Sigmoid colon (tissue), 7 donors: ENCODE data around the gene LRRC28. TPM values are rescaled to one million over a fixed set of nuclear protein-coding genes. Genes with fewer than 3 reads are reported as not detected.

Source experiments
- DNase-seq: peaks from one replicate; pipeline ENCODE4 v3.0.0-alpha.2; 2019
- H3K27ac ChIP-seq, 4 donors: fragments of 200-600 bp; sonication (generic); one replicate each; pipeline ENCODE4 v1.5.1; 2016 to 2019; ENCODE audit warnings: mild to moderate bottlenecking in 1 of 4
- H3K27me3 ChIP-seq, 3 donors: fragments of 200-600 bp; sonication (generic); one replicate each; pipeline ENCODE4 v1.5.1; 2019; ENCODE audit warnings: mild to moderate bottlenecking in 1 of 3
- H3K36me3 ChIP-seq, 4 donors: fragments of 200-600 bp; sonication (generic); one replicate each; pipeline ENCODE4 v1.5.1; 2016 to 2019
- H3K4me1 ChIP-seq, 4 donors: fragments of 200-600 bp; sonication (generic); one replicate each; pipeline ENCODE4 v1.5.1; 2017 to 2019
- H3K4me3 ChIP-seq, 4 donors: fragments of 200-600 bp; sonication (generic); one replicate each; pipeline ENCODE4 v1.5.1; 2017 to 2019; ENCODE audit warnings: mild to moderate bottlenecking in 2 of 4, moderate library complexity in 1 of 4
- H3K9me3 ChIP-seq, 4 donors: fragments of 200-600 bp in 3 of 4; sonication (generic) in 3 of 4; one replicate each; pipeline versions ENCODE4 v1.5.1 to v1.6.1; 2013 to 2019
- EP300 ChIP-seq, 4 donors: sonication (generic); formaldehyde crosslinking; IDR thresholded peaks; one replicate each; pipeline ENCODE4 v1.6.1; 2017; ENCODE audit warnings: antibody characterized with exemption in 4 of 4
- POLR2A ChIP-seq, 2 donors: fragments of 450-650 bp; IDR thresholded peaks; one replicate each; pipeline ENCODE4 v1.6.1; 2016; ENCODE audit warnings: antibody characterized with exemption in 2 of 2, mild to moderate bottlenecking in 2 of 2, moderate library complexity in 2 of 2
- POLR2AphosphoS5 ChIP-seq, 4 donors: sonication (generic); formaldehyde crosslinking; IDR thresholded peaks; one replicate each; pipeline ENCODE4 v1.6.1; 2017; ENCODE audit warnings: antibody characterized with exemption in 4 of 4
- WGBS, 2 donors: extraction: QIAGEN DNeasy Blood & Tissue Kit; methylation state at CpG; one replicate each; pipeline ENCODE4 v1.1.7; 2013; 5-methylcytosine and 5-hydroxymethylcytosine counted together
- intact Hi-C: fragments of 100-400 bp; cut with DNase I; formaldehyde crosslinking; loops from one replicate; pipeline ENCODE4 v1.15.1; 2023
- polyA plus RNA-seq, 3 donors: library from polyadenylated mRNA; stranded (reverse); fragments of 200-250 nt; gene quantifications; one replicate each; pipeline ENCODE4 v1.2.3, GENCODE V29; 2013
- total RNA-seq, 4 donors: library from RNA; depleted of rRNA; stranded (reverse); fragments of >200 nt; gene quantifications; one replicate each; pipeline ENCODE4 v1.1.0, GENCODE V29; 2016
- TF ChIP-seq, protein P1 (sequence below), 4 experiments: fragments of 450-650 bp in 3 of 4; fragments of 200-600 bp in 1 of 4; IDR thresholded peaks; one replicate each; pipeline ENCODE4 v1.5.1; 2016 to 2019; ENCODE audit warnings: antibody characterized with exemption in 4 of 4, mild to moderate bottlenecking in 3 of 4, moderate library complexity in 2 of 4
- donor health status: healthy with polysubstance abuse.
- donor health status: Bipolar disorder and iron deficiency.
- donor health status: healthy.

The LRRC28 gene
- total and polyA plus RNA-seq, 7 donors: 13.6 to 52.3 (median 24.4) TPM

DNA sequence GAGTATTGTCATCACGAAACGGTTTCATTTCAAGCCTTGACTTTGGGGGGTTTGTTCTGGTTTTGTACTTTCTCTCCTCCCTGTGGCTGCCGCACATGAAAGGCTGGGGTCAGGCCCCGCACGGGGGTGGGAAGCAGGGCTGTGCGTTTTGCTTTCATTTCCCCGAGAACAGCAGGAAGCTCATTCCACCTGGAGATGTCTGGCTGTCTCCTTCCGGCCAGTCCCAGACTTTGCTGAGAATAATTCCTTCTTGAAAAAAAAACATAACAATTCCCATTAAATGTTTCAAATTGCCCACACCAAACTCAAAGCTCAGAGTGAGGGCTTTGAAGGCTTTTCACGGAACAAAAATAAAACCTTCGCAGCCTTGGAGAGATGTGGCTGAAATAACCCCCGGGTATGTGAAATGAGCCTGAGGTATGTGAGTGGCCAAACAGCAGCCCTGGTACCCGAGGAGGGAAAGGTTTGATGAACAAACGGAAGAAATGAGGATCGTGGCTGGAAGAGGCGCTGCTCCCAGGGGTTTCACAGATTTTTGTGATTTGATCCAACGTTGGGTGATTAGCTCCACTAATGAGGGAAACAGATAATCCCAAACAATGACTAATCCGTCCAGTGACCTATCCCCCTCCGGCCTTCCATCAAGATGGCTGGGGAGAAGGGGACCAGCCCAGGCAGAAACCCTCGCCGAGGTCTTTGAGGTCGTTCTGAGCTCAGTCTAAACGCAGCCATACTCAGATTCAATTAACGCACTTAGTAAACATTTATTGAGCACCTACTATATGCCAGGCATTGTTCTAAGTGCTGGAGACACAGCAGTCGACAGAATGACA lies 187.6 kb downstream of the LRRC28 start:
- no peaks in the 10 kb centered on the region for H3K36me3 ChIP-seq
- no peak for TF ChIP-seq POLR2A (IDR thresholded peaks at IDR 0.05)
- TF ChIP-seq, protein P1, sequence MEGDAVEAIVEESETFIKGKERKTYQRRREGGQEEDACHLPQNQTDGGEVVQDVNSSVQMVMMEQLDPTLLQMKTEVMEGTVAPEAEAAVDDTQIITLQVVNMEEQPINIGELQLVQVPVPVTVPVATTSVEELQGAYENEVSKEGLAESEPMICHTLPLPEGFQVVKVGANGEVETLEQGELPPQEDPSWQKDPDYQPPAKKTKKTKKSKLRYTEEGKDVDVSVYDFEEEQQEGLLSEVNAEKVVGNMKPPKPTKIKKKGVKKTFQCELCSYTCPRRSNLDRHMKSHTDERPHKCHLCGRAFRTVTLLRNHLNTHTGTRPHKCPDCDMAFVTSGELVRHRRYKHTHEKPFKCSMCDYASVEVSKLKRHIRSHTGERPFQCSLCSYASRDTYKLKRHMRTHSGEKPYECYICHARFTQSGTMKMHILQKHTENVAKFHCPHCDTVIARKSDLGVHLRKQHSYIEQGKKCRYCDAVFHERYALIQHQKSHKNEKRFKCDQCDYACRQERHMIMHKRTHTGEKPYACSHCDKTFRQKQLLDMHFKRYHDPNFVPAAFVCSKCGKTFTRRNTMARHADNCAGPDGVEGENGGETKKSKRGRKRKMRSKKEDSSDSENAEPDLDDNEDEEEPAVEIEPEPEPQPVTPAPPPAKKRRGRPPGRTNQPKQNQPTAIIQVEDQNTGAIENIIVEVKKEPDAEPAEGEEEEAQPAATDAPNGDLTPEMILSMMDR (IDR thresholded peaks at IDR 0.05): no peak
- TF ChIP-seq EP300 (IDR thresholded peaks at IDR 0.05): no peak
- no peak for TF ChIP-seq POLR2AphosphoS5 (IDR thresholded peaks at IDR 0.05)
- no peak overlapping the region for H3K4me3 ChIP-seq
- no peaks in the 10 kb centered on the region for H3K9me3 ChIP-seq
- H3K27me3 ChIP-seq: no peaks in the 10 kb centered on the region
- H3K27ac ChIP-seq: peak overlapping the region in 3 of 4 donors; percentile 35 to 71 (median 59)
- DNase-seq: peak; percentile 37
- H3K4me1 ChIP-seq: peaks cover 0 to 53% (median 47%) of the 10 kb centered on the region in 4 donors
- WGBS, 2 donors: 74 to 87% methylated on average over 24 of the region's 24 CpGs
- intact Hi-C loops: no loop called here

DNA sequence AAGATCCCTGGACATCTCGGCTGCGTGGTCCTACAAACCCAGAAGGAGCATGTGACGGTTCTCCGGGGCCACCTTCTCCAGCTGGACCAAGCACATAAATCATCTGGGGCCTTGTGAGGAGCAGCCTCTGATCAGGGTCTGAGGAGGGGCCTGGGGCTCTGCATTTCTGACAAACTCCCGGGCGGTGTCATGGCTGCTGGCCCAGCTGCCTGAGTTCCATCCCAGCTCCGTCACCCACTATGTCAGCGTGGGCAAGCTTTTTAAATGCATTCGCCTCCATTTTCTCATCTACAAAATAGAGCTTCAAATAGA lies 188.2 kb downstream of the LRRC28 start:
- 97 to 98% methylated on average over 9 of the region's 9 CpGs for WGBS, 2 donors
- Histone ChIP-seq H3K27ac (no peak overlapping the region), H3K9me3 (no peaks in the 10 kb centered on the region), H3K4me1 (peaks cover 0 to 58% (median 50%) of the 10 kb centered on the region in 4 donors), H3K4me3 (no peak overlapping the region), H3K27me3 (no peaks in the 10 kb centered on the region), H3K36me3 (no peaks in the 10 kb centered on the region)
- intact Hi-C loops: no loop called here
- DNase-seq: peak; percentile 56
- TF ChIP-seq POLR2A (IDR thresholded peaks at IDR 0.05) (no peak), EP300 (IDR thresholded peaks at IDR 0.05) (no peak), POLR2AphosphoS5 (IDR thresholded peaks at IDR 0.05) (no peak)
- TF ChIP-seq, protein P1 (IDR thresholded peaks at IDR 0.05): no peak

DNA sequence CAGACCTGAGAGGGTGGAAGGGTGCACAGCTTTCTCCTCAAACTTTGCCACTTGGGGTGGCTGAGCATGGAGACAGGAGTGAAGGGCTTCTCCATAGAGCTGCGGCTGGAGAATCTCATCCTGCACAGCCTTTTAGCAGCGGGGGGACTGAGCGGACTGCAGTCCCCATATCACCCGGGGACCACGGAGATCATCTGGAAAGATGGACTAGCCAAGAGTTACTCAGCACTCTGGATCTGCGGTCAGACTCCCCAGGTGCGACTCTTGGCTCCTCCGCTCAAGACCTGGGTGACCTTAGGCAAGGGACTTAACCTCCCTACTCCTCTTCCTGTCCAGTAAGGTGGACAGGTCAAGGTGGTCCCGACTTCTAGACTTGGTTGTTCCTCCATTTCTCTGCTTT lies 188.7 kb downstream of the LRRC28 start:
- peaks cover 0 to 58% (median 49%) of the 10 kb centered on the region in 4 donors for H3K4me1 ChIP-seq
- no peak overlapping the region for H3K27ac ChIP-seq
- DNase-seq: peak; percentile 46

More for the DNA sequence above, 188.7 kb downstream of the LRRC28 start:
- Histone ChIP-seq H3K27me3 (no peaks in the 10 kb centered on the region), H3K36me3 (no peaks in the 10 kb centered on the region), H3K9me3 (no peaks in the 10 kb centered on the region), H3K4me3 (no peak overlapping the region)
- WGBS, 2 donors: 85 to 93% methylated on average over 9 of the region's 9 CpGs
- TF ChIP-seq POLR2A (IDR thresholded peaks at IDR 0.05): no peak
- TF ChIP-seq, protein P1 (IDR thresholded peaks at IDR 0.05): no peak
- TF ChIP-seq EP300 (IDR thresholded peaks at IDR 0.05): no peak
- TF ChIP-seq POLR2AphosphoS5 (IDR thresholded peaks at IDR 0.05): no peak
- intact Hi-C loops: no loop called here

Other genes with a start within 250 kb of the LRRC28 start
- under 1 TPM in 2 of 4 donors, not detected in 2; 0.36 to 0.54 TPM for gene PGPEP1L, start 243.7 kb upstream of the LRRC28 start, total RNA-seq
- gene PGPEP1L, start 243.7 kb upstream of the LRRC28 start, polyA plus RNA-seq: not detected
- 1,000 to 10,000 TPM in 3 of 4 donors, 100 to 1,000 TPM in 1; 731 to 1,357 (median 1,117) TPM for gene SYNM, start 146.4 kb upstream of the LRRC28 start, total RNA-seq
- gene SYNM, start 146.4 kb upstream of the LRRC28 start, polyA plus RNA-seq: 10 to 100 TPM in 1 of 3 donors, 1 to 10 TPM in 1, under 1 TPM in 1; 0.69 to 31.9 (median 9.0) TPM
- gene TTC23, start 1.9 kb upstream of the LRRC28 start, total RNA-seq: 10 to 100 TPM; 19.9 to 33.0 (median 24.8) TPM
- 1 to 10 TPM; 5.5 to 8.2 (median 7.2) TPM for gene TTC23, start 1.9 kb upstream of the LRRC28 start, polyA plus RNA-seq